Coronary artery (tissue), 2 donors: ENCODE data around the gene DYNLL1.
"Not testable (repeated sequence)": the region's sequence is repeated elsewhere in the genome, so short reads cannot be mapped to it uniquely, and the experiment has no call there.

Experiments
- DNase-seq: peaks from one replicate; pipeline ENCODE4 v3.0.0-alpha.2; 2017; ENCODE audit warnings: low spot score
- H3K27ac ChIP-seq, 2 donors: fragments of 200-600 bp; sonication (generic); one replicate each; pipeline ENCODE4 v1.5.1; 2016 to 2019
- H3K4me3 ChIP-seq: fragments of 200-600 bp; sonication (generic); 2 replicates; pipeline ENCODE4 v1.5.1; 2016; ENCODE audit warnings: mild to moderate bottlenecking, moderate library complexity
- CTCF ChIP-seq: fragments of 200-600 bp; sonication (generic); IDR thresholded peaks from one replicate; pipeline ENCODE4 v1.5.1; 2019; ENCODE audit warnings: antibody characterized with exemption

DYNLL1 gene

GRCh38 chr12:120495731-120496412 is at the start of gene DYNLL1:
DYNLL1 (plus strand) TSS chr12:120496113; CDS start chr12:120496422, 309 bp downstream.
- peak within 1 kb of the TSS; percentile 100 for H3K4me3 ChIP-seq
- TF ChIP-seq CTCF: no peak
- H3K27ac ChIP-seq: peak within 1 kb of the TSS; percentile 76 to 98
- DNase-seq: peak; percentile 96

GRCh38 chr12:120446844-120447178 is 49.1 kb upstream of the DYNLL1 start:
- H3K27ac ChIP-seq: peak overlapping the region; percentile 82 to 88
- peak overlapping the region; percentile 75 for H3K4me3 ChIP-seq
- not testable (repeated sequence) for DNase-seq

GRCh38 chr12:120447992-120448391 is 47.9 kb upstream of the DYNLL1 start:
- H3K27ac ChIP-seq: no peak overlapping the region

GRCh38 chr12:120452524-120452923 is 43.4 kb upstream of the DYNLL1 start:
- not testable (repeated sequence) for H3K27ac ChIP-seq, DNase-seq, H3K4me3 ChIP-seq

More at GRCh38 chr12:120447992-120448391, 47.9 kb upstream of the DYNLL1 start:
- TF ChIP-seq CTCF: no peak
- DNase-seq: no peak
- H3K4me3 ChIP-seq: no peak overlapping the region

- no peak overlapping the region for H3K27ac ChIP-seq
These were observed 42.7 kb upstream of the DYNLL1 start for GRCh38 chr12:120453060-120453750.

GRCh38 chr12:120453977-120454376 is 41.9 kb upstream of the DYNLL1 start:
- no peak for TF ChIP-seq CTCF
- Histone ChIP-seq H3K27ac (no peak overlapping the region), H3K4me3 (no peak overlapping the region)
- no peak for DNase-seq

More at GRCh38 chr12:120453060-120453750, 42.7 kb upstream of the DYNLL1 start:
- no peak overlapping the region for H3K4me3 ChIP-seq
- TF ChIP-seq CTCF: no peak
- no peak for DNase-seq

GRCh38 chr12:120455302-120455701 is 40.6 kb upstream of the DYNLL1 start:
- TF ChIP-seq CTCF: no peak
- no peak overlapping the region for H3K27ac ChIP-seq
- no peak overlapping the region for H3K4me3 ChIP-seq
- no peak for DNase-seq

GRCh38 chr12:120457133-120457532 is 38.8 kb upstream of the DYNLL1 start:
- TF ChIP-seq CTCF: no peak
- Histone ChIP-seq H3K4me3 (no peak overlapping the region), H3K27ac (no peak overlapping the region)
- DNase-seq: no peak
